ENCODE results near the gene TASOR2.

DNA sequence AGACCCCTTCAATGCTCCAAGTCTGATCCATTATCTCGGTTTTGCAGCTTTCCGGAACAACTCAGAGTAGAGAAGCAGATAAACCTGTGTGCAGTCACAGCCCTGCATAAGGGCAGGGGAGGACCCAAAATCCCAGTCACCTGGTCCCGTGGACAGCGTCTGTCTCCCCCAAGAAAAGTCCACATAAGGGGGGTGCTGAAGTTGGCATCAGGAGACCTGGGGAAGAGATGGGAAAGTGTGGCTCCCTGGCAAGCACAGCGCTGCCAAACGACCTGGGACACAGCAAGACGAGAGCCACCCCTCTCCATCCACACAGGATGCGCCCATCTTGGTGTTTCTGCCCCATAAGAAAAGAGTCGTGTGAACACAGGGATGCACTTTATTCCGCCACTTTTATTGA lies 46.1 kb upstream of the TASOR2 start:
- TF ChIP-seq, protein P1, sequence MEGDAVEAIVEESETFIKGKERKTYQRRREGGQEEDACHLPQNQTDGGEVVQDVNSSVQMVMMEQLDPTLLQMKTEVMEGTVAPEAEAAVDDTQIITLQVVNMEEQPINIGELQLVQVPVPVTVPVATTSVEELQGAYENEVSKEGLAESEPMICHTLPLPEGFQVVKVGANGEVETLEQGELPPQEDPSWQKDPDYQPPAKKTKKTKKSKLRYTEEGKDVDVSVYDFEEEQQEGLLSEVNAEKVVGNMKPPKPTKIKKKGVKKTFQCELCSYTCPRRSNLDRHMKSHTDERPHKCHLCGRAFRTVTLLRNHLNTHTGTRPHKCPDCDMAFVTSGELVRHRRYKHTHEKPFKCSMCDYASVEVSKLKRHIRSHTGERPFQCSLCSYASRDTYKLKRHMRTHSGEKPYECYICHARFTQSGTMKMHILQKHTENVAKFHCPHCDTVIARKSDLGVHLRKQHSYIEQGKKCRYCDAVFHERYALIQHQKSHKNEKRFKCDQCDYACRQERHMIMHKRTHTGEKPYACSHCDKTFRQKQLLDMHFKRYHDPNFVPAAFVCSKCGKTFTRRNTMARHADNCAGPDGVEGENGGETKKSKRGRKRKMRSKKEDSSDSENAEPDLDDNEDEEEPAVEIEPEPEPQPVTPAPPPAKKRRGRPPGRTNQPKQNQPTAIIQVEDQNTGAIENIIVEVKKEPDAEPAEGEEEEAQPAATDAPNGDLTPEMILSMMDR (IDR thresholded peaks at IDR 0.05; ENCODE audit: low read depth, low read length, poor library complexity, severe bottlenecking): no peak
- no peak for TF ChIP-seq EZH2phosphoT487 (IDR thresholded peaks at IDR 0.05; ENCODE audit: borderline replicate concordance, low read length)
